BJ (cell line): ENCODE measurements around the gene BRMS1. TPM values are rescaled to one million over a fixed set of nuclear protein-coding genes. Genes with fewer than 3 reads are reported as not detected.
A peak's percentile ranks its signal among the peaks of the same experiment; 100 is the strongest.

ENCODE experiments used
- CTCF ChIA-PET: fragments of 350-600 bp; formaldehyde crosslinking; extraction: SDS; loops from one replicate; lab custom pipeline; 2021; ENCODE audit warnings: antibody characterized with exemption, inconsistent platforms; lab: Yijun Ruan, JAX
- POLR2A ChIA-PET: fragments of 300-600 bp; sonication (Branson Sonifier 250); formaldehyde crosslinking; extraction: SDS; loops from one replicate; lab custom pipeline; 2021; ENCODE audit warnings: antibody characterized with exemption; lab: Charles Lee
- DNase-seq: peaks from one replicate; pipeline ENCODE4 v3.0.0-alpha.2; 2011; ENCODE audit warnings: low read depth
- H3K27me3 ChIP-seq: 2 replicates; pipeline ENCODE4 v1.6.0; 2011; ENCODE audit warnings: low read length; ENCODE audit not compliant: control insufficient read depth, insufficient read depth
- H3K36me3 ChIP-seq: 2 replicates; pipeline ENCODE4 v1.5.1; 2011; ENCODE audit warnings: low read length; ENCODE audit not compliant: control insufficient read depth, insufficient read depth
- H3K4me3 ChIP-seq: 2 replicates; pipeline ENCODE4 v1.5.1; 2011; ENCODE audit warnings: low read depth, mild to moderate bottlenecking, control low read depth, low read length
- CTCF ChIP-seq: IDR thresholded peaks from 2 replicates; pipeline ENCODE4 v1.5.1; 2011; ENCODE audit warnings: low read depth, mild to moderate bottlenecking, control low read depth, inconsistent platforms, low read length, moderate library complexity; ENCODE audit not compliant: insufficient read depth
- polyA plus RNA-seq: library from polyadenylated mRNA; depleted of rRNA; stranded (reverse); fragments of >200 nt; gene quantifications from 2 replicates; pipeline ENCODE4 v1.2.3, GENCODE V29; 2011

The BRMS1 gene
- polyA plus RNA-seq, 1 experiment = 46.3 TPM

DNA sequence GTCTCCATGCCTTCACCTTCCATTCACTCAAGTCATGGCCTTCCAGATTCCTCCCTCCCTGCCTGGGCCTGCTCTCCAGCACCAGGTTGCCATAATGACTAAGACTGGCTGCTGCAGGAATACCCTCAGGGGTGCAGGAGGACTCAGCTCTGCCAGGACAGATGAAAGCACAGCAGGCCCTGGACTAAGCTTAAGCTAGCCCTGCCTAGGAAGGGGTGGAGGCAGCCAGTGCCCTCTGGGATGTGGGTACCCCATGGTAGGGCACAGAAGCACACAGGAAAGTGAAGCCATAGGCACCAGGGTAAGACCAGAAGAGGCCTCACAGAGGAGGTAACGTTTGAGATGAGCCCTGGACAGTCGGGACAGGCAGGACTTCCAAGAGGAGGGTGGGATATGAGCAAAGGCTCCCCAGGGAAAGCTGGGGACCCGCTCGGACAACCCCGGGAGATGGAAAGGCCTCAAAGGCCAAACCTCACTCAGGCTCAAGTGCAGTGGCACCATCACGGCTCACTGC lies 5.7 kb downstream of the BRMS1 start:
- ChIA-PET CTCF (interaction anchor here (1.1 to 9.2 kb wide), 3 partner anchors 28 to 54 kb away, joined by 3 to 81 read pairs (median 6); no protein-coding TSS in a partner anchor), POLR2A (no interaction called here)
- TF ChIP-seq CTCF = no peak
- H3K36me3 ChIP-seq = peaks cover 26% of the 10 kb centered on the region
- no peak for DNase-seq
- no peaks in the 10 kb centered on the region for H3K27me3 ChIP-seq
- H3K4me3 ChIP-seq = no peak overlapping the region

- H3K4me3 ChIP-seq = no peak overlapping the region
- no peak for DNase-seq
- POLR2A ChIA-PET = no interaction called here
- CTCF ChIA-PET = interaction anchor here (0.9 to 9.2 kb wide), 7 partner anchors 12 to 71 kb away, joined by 3 to 81 read pairs (median 3); partner anchors contain the start of gene YIF1A
- peaks cover 30% of the 10 kb centered on the region for H3K36me3 ChIP-seq
- TF ChIP-seq CTCF = no peak
- no peaks in the 10 kb centered on the region for H3K27me3 ChIP-seq
Observed at GRCh38 chr11:66338276-66339161, 6.4 kb downstream of the BRMS1 start.

DNA sequence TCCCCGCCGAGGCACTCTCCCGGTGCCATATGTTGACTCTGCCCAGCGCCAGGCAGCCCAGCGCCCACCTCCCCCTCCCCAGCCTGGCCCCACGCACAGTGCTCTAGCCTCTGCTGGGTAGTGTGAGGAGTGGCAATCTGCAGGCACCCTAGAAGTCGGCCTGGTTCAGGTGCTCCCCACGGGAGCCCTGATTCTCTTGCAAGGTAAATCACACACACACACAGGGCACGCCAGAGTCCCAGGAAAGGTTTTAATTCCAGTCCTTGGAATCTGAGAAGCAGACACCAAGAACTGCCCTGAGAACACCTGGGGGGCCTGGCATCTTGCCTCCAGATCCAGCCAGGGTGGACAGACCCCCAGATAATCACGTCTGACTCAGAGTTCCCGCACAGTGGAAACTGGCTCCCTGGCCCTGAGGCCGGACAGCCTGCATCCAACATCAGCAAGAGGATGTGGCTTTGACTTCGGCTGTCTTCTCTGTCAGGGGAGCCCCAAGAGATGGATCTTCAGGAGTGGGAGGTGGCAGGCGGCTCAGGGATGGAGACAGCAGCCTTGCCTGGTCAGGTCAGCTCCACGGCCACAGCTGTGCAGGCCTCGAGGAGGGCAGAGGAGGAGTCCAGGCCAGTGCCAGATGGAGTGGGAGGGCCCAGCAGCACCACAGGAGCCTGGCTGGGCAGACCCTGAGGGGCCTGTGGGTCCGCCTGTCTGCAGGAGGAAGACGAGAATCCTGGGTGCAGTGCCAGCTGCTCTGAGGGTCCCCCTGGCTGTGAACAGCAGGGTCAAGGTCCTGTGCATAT lies 7.6 kb downstream of the BRMS1 start:
- DNase-seq = no peak
- ChIA-PET CTCF (interaction anchor here (0.9 to 9.2 kb wide), 8 partner anchors 10 to 72 kb away, joined by 3 to 201 read pairs (median 4); partner anchors contain the start of gene YIF1A), POLR2A (interaction anchor here (0.5 kb wide), 1 partner anchor 20 kb away, joined by 9 read pairs; the partner anchor contains the start of gene CD248)
- peaks cover 40% of the 10 kb centered on the region for H3K36me3 ChIP-seq
- H3K27me3 ChIP-seq = no peaks in the 10 kb centered on the region
- no peak overlapping the region for H3K4me3 ChIP-seq
- no peak for TF ChIP-seq CTCF

GRCh38 chr11:66336234-66337102 lies 8.4 kb downstream of the BRMS1 start, which contains the start of gene RIN1:
Gene RIN1 (minus strand): TSS chr11:66336434. CDS start chr11:66336402, 32 bp downstream.
- CTCF ChIA-PET = interaction anchor here (0.9 to 8.7 kb wide), 15 partner anchors 9 to 82 kb away, joined by 3 to 201 read pairs (median 5); partner anchors contain the start of genes BRMS1, CD248 and YIF1A
- POLR2A ChIA-PET = interaction anchor here (0.7 to 2.9 kb wide), 3 partner anchors 20 to 23 kb away, joined by 3 to 34 read pairs (median 3); partner anchors contain the start of gene CD248
- Histone ChIP-seq H3K36me3 (peaks cover 40% of the 10 kb centered on the region), H3K4me3 (peak within 1 kb of the TSS; percentile 78), H3K27me3 (no peaks in the 10 kb centered on the region)
- peak; percentile 93 for DNase-seq
- peak; percentile 39 for TF ChIP-seq CTCF
